ENCODE data around the gene ACSS1.

DNA sequence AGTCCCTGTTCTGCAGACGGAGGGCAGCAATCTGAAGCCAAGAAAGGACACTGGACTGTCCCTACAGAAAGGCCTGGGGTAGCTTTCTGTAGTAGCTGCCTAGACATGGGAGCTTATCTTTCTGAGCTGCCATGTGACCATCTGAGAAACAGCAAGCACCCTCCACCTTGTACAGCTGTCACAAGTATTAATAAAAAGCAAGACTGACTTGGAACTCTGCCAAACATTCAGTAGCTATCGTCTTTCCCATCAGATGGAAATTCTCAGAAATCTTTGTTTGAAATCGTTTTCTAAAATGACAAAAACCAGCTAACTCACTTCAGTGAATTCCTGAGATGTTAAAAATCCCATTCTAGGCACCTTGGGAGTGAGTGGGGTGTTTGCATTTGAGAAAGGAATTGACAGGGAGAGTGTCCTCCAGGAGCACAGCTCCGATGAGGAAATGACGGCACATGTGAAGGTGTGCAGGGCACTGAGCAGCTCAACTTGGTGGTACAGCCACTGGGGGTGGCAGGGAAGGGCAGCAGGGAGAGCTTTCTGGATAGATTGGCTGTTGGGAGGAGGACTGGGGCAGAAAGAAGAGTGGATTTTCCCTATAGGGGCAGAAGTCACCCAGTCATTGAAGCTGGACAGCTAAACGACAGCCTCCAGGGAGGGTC is 24.5 kb downstream of the ACSS1 start:
- TF ChIP-seq, protein P1, sequence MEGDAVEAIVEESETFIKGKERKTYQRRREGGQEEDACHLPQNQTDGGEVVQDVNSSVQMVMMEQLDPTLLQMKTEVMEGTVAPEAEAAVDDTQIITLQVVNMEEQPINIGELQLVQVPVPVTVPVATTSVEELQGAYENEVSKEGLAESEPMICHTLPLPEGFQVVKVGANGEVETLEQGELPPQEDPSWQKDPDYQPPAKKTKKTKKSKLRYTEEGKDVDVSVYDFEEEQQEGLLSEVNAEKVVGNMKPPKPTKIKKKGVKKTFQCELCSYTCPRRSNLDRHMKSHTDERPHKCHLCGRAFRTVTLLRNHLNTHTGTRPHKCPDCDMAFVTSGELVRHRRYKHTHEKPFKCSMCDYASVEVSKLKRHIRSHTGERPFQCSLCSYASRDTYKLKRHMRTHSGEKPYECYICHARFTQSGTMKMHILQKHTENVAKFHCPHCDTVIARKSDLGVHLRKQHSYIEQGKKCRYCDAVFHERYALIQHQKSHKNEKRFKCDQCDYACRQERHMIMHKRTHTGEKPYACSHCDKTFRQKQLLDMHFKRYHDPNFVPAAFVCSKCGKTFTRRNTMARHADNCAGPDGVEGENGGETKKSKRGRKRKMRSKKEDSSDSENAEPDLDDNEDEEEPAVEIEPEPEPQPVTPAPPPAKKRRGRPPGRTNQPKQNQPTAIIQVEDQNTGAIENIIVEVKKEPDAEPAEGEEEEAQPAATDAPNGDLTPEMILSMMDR (IDR thresholded peaks at IDR 0.05), result no peak
- TF ChIP-seq ZNF219 (CRISPR knock-in tag; IDR thresholded peaks at IDR 0.05; ENCODE audit: borderline replicate concordance) (no peak), JUN (CRISPR knock-in tag; IDR thresholded peaks at IDR 0.05) (no peak), EMX1 (CRISPR knock-in tag; IDR thresholded peaks at IDR 0.05) (no peak), NFATC4 (CRISPR knock-in tag; IDR thresholded peaks at IDR 0.05) (no peak), ATF2 (CRISPR knock-in tag; IDR thresholded peaks at IDR 0.05; ENCODE audit: borderline replicate concordance, low read depth) (no peak), NR1H2 (CRISPR knock-in tag; IDR thresholded peaks at IDR 0.05) (no peak), E2F4 (CRISPR knock-in tag; IDR thresholded peaks at IDR 0.05; ENCODE audit: borderline replicate concordance, low read depth) (no peak)
- TF ChIP-seq, protein P2, sequence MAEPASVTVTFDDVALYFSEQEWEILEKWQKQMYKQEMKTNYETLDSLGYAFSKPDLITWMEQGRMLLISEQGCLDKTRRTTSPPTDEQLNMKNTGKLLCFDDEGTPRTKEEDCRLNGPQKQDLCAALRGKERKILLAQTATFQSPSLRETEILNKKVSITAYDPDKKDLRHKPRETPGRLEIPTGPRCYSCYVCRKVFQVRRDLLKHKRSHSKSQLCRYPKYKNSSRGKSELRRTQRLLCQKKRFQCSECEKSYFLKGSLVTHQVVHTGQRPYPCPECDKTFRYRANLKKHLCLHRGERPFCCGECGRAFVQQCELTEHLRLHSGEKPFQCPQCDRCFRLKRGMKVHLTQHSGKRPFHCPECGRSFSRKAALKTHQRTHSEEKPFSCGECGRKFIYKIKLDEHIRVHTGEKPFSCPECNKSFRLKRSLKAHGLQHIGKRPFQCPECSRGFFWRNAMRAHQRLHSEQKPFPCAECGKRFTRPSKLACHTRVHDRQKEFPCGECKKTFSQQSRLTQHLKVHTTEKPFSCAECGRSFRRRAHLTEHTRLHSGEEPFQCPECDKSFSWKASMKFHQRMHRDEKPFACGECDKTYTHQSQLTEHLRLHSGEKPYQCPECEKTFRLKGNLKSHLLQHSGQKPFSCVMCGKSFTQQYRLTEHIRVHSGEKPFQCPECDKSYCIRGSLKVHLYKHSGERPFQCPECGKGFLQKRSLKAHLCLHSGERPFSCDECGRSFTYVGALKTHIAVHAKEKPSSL (CRISPR knock-in tag; conservative IDR thresholded peaks at IDR 0.05), result no peak
- TF ChIP-seq, protein P3, sequence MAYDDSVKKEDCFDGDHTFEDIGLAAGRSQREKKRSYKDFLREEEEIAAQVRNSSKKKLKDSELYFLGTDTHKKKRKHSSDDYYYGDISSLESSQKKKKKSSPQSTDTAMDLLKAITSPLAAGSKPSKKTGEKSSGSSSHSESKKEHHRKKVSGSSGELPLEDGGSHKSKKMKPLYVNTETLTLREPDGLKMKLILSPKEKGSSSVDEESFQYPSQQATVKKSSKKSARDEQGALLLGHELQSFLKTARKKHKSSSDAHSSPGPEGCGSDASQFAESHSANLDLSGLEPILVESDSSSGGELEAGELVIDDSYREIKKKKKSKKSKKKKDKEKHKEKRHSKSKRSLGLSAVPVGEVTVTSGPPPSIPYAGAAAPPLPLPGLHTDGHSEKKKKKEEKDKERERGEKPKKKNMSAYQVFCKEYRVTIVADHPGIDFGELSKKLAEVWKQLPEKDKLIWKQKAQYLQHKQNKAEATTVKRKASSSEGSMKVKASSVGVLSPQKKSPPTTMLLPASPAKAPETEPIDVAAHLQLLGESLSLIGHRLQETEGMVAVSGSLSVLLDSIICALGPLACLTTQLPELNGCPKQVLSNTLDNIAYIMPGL (CRISPR knock-in tag; IDR thresholded peaks at IDR 0.05), result no peak
- TF ChIP-seq, protein P4, sequence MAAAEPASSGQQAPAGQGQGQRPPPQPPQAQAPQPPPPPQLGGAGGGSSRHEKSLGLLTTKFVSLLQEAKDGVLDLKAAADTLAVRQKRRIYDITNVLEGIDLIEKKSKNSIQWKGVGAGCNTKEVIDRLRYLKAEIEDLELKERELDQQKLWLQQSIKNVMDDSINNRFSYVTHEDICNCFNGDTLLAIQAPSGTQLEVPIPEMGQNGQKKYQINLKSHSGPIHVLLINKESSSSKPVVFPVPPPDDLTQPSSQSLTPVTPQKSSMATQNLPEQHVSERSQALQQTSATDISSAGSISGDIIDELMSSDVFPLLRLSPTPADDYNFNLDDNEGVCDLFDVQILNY (CRISPR knock-in tag; IDR thresholded peaks at IDR 0.05), result no peak

All from WTC11 (cell line).